Measurements from ENCODE around the gene KLHL3.

Gene KLHL3

DNA sequence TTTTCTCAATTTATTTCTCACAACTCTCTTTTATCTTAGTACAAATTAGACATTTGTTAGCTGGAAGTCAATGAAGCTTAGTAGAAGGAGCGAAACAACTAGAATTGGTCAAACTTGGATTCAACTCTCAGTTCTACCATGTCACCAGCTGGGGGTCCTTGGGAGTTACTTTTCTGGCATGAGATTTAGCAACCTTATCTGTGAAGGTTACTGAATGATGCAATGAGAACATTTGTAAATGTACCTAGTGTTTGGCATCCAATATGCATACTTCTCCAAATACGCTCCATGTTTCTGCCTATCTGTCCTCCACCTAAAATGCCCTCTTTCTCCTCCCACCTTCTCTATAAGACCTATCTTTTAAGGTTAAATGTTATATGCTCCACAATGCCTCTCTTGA is 12.0 kb upstream of the KLHL3 start:
- no peak for DNase-seq (ENCODE audit: low spot score)

DNA sequence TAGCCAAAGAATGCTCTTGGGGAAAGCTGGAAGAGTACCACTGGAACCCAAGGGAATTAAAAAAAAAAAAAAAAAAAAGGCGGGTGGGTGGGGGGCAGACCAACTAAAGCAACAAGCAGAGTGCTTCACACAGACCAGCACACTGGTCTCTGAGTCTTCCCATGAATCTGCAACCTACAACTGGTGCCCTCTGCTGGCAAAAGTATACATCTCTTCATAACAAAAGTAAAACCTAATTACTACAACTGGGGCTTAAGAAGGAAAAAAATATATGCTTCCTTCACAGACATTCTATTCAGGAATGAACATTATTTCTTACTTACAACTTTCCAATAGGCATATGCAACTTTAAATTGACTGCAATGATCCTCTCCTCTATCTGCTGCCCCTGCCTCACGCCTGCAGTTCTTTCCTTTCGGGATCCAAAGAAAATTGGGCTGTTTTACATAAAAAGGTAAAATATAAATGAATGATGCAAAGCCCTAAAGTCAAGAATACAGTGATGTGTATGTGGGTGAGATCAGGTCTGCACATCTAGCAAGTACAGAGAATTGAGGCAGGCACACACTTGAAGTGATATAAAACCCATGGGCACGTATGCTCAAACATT is 7.2 kb upstream of the KLHL3 start:
- DNase-seq (ENCODE audit: low spot score): no peak

DNA sequence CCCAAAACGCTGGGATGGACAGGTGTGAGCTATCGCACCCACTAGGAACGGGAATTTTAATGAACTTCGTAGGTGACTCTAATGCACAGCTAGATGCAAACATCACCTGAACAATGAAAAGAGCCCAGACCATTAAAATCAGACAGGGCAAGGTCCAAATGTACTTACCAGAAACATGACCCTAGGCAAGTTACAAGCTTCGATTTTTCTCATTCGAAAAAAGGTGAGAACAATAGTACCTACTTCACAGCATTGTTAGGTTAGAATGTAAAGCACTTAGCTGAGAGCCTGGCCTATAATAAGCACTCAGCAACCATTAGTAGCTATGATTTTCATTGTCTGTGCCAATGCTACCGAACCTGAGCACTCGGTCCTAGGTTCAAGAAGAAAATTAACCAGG is 5.8 kb upstream of the KLHL3 start:
- DNase-seq (ENCODE audit: low spot score): no peak

DNA sequence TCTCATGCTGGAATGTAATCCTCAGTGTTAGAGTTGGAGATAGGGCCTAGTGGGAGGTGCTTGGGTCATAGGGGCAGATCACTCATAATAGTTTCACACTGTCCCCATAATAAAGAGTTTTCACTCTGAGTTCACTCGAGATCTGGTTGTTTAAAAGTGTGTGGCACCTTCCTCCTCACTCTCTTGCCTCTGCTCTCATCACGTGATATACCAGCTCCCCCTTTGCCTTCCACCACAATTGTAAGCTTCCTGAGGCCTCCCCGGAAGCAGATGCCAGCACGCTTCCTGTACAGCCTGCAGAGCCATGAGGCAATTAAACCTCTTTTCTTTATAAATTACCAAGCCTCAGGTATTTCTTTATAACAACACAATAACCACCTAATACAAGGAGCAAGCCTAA is 3.8 kb upstream of the KLHL3 start:
- DNase-seq (ENCODE audit: low spot score): no peak

DNA sequence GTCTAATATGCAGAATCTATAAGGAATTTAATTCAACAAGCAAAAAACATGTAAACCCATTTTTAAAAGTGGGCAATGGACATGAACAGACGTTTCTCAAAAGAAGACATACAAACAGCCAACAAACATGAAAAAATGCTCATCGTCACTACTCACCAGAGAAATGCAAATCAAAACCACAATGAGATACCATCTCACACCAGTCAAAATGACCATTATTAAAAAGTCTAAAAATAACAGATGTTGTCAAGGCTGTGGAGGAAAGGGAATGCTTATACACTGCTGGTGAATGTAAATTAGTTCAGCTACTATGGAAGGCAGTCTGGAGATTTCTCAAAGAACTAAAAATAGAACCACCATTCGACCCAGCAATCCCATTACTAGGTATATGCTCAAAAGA is 3.1 kb upstream of the KLHL3 start:
- no peak for DNase-seq (ENCODE audit: low spot score)

DNA sequence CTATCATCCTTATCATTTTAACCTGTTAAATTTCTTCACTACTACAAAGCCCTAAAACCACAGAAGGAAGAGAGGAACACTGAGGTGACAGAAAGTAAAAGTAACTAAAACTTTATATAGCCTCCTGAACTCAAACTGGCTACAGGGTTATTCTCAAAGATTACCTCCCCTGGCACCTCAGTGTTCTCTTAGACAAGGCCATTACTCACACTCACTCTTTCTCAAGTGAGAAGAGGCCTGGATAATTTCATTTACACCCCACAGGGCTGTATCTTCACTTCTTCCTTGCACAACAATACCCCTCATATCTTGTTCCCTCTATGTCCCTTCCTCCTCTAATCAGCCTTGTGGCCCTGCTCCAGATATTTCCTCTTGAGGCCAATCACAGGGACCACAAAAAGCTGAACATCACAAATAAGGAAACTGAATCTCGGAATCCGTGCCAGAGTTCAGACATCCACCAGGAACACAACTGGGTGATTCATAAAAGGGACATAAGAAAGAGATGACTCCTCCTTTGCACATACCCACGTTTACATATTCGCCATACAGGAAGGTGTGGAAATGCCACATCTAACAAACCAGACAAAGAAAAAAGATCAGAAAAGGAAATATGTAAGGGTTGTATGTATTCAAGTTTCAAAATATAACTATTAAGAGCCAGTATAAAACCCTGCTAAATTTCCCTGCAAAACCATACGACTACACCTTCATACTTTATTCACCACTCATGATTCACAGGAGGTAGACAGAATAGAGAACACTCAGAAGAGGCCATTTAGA is 1.7 kb upstream of the KLHL3 start:
- no peak for DNase-seq (ENCODE audit: low spot score)

DNA sequence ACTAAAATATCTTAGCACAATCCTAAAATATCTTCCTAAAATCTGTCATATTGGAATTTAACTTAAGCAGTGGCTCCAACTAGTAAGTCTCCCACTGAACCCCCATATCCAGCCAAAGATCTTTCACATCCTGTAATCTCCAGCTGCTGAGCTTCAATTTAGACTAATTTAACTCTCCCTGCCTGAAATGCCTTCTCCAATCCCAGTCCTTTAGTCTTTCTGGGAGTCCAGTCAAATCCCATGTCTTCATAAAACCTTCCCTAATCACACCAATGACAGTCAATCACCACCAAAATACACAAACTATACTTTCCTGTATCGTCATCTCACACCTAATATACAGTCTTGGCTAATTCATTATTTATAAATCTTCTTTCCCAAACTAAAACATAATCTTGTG is 607 bp upstream of the KLHL3 start:
- no peak for DNase-seq (ENCODE audit: low spot score)

DNA sequence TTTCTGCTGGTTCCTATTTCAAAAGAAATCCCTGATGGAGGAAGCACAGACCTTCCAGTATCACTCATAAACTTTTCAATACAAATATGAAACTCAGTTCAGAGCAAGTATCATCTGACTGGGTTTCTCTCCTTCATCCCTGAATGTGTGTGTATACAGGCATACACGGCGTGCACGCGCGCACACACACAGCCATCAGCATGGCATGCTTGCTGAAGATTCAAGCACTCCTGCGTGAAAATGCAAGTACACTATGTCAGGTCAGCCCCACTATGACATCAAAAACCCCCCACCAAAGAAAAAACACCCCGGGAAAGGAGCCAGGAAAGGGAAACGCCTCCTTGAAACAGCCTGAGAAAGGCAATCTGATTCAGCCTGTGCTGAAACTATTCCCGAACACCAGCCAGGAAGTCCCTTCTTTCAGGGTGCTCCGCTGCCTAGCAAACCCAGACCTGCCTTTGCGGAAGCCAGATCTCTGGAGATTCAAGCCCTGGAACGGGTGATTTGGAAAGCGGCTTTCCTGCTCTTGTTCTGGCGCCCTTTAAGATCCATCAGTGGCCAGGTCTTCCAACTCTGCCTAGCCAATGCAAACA is 831 bp downstream of the KLHL3 start:
- DNase-seq (ENCODE audit: low spot score): peak; percentile 66

DNA sequence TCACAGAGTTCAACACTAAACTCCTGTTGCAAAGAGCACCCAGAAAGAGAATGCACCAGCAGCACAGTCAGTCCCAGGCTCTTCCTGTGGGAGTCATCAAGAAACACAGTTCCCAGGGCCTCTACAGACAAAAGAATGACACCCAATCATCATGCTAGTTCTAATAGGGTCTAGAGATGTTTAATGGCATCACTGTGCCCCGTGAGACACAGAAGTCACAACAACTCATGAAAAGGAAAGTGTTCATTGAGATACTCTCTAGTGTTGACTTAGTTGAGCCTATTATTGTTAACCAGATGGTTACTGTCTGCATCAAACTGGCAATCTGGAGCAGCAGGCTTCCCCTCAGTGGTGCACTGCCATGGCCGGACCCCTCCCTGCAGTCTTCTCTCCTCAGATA is 1.6 kb downstream of the KLHL3 start:
- DNase-seq (ENCODE audit: low spot score): no peak

DNA sequence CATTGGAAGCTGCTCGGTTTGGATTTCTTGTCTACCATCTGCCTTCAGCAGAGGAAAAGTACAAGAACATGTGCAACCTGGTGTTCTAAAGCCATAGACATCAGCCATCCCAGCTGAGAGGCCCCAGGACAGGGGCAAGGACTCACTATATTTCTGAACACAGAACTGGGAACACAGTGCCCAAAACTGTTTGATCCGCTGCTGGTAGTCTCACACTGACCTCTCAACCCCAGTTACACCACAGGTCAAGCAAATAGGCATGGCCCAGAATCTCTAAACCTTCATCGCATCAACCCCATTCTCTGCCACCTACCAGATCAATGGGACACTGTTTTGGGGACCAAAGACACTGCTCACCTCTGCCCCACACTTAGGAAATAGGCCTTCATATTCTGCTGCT is 2.0 kb downstream of the KLHL3 start:
- no peak for DNase-seq (ENCODE audit: low spot score)

DNA sequence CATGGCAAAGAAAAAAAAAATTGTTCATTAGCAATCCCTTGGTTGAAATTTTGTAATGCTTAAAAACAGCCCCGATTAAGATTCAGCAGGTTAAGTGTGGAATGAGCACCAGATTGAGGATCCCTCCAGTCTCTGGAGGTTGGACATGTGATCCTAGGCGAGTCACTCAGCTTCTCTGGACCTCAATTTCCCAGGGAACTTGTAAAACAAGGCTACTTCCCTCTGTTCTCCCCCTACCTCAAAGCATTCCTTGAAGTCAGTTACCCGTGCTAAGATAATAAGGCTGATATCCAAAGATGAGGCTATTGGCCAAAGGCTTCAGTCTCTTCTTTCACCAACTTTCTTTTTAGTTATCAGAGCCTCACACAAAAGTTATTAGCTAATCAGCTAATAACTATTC is 2.9 kb downstream of the KLHL3 start:
- no peak for DNase-seq (ENCODE audit: low spot score)

DNA sequence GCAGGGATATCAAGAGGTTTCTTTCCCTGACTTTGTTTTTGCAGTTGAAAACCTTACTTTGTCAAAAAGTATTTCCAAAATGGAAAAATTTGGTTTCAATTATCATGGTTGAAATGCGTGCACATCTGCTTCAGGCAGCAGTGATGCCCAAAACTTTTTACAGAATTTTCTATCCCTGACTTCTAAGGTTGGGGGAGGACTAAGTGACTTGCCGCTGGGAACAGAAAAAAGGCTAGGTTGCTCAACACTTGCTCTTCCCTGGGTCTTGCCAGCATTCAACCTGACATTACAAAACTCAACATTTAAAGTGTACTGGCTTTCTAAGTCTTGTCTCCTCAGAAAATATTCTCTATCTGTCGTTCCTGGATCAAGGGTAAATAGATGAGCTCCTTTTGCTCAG is 4.7 kb downstream of the KLHL3 start:
- no peak for DNase-seq (ENCODE audit: low spot score)

DNA sequence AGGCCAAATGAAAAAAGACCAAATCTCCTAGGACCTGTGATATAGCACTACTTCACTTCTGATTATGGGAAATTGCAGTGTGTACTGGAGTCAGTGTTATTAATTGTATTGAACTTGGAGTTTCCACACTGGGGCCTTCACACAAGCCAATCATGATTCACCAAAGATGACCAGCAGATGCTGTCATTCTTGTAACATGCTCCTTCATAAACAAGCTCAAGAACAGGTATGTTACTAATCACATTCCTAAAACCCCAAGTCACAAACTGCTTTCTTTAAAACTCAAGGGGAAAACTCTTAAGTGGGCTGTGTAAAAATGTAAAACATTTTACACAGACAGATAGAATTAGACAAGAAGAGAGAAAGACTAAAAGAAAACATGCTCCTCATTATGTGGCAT is 5.6 kb downstream of the KLHL3 start:
- no peak for DNase-seq (ENCODE audit: low spot score)

DNA sequence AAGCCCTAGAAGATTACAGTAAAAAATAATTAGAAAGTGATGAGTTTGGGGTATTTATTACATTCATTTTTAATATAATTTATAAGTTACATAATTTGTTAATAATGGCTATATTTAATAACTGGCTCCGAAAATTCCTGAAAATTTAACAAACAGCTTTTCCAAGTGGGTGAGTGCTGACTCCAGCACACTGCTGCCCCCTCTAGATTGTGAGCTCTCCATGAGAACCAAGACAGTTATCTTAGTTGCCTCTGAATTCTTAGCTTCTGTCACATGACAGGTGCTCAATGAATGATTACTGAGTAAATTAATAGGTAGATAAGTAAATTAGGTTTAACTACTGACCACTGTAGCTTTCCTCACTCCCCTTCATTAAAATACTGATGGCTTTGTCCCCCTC is 7.8 kb downstream of the KLHL3 start:
- no peak for DNase-seq (ENCODE audit: low spot score)

DNA sequence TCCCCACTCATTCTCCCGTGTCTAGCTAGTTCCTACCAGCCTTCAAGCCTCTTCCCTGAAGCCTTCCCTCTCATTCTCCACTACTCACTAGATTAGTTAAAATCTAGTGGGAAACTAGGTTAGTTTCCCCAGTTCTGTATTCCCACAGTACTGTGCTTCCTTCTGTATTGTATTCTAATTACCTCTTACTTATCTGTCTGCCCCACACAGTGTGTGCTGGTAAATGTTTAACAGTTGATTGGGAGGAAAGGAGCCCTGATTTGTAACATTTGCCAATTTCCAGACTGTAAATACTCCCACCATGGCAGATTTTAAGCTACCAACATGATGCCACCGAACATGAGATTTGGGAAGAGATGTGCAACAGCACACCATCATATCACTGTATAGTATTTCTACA is 8.3 kb downstream of the KLHL3 start:
- no peak for DNase-seq (ENCODE audit: low spot score)

DNA sequence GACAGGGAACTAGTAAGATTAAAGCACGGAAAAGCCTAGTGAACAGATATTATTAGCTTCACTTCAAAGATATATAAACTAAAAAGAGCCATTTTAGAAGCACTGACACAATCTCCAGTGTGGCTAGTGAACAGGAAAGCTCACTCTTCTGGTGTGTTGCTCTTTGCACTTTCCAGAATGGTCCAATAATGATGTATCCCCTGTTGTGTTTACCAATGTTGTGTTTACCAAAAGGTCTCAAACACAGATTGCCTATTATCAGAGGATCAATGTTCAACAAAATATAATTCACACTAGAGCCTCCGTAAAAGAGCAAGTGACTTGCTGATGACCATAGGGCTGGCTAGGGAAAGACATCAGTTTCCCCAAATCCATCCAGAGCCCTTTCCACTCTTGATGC is 11.6 kb downstream of the KLHL3 start:
- no peak for DNase-seq (ENCODE audit: low spot score)

DNA sequence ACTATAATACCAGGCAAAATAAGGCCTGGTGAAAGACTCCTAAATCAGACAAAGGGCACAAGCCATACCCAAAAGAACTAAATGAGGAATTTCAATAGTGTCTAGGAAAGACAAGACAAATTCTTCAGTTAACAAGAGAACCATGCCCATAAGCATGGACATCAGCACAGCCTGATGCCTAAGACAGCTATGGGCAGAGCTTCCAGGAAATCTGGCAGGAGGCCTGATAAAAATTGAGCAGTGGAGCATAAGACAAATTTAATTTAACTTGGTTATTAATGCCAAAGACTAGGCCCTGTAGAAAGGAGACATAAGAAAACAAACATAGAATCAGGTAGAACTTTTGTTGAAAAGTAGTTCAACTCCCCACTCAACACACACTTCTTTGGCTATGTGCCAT is 17.3 kb downstream of the KLHL3 start:
- no peak for DNase-seq (ENCODE audit: low spot score)

DNA sequence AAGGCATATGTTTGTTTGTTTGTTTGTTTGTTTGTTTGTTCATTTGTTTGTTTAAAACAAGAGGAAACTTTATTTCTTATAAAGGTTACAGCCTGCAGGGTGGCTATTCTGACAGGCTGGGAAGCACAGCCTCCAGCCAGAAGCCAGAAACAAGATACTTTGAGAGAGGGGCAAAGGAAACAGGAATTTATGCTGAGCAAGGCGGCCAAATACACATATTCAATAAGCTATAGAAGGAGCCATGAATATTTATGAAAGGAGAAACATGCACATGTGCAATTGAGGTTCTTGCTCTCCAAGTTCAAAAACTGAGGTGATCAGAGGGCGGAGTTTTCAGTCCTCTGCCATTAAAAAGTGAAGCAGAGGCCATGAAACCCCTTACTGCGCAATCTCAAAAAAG is 19.6 kb downstream of the KLHL3 start:
- no peak for DNase-seq (ENCODE audit: low spot score)

DNA sequence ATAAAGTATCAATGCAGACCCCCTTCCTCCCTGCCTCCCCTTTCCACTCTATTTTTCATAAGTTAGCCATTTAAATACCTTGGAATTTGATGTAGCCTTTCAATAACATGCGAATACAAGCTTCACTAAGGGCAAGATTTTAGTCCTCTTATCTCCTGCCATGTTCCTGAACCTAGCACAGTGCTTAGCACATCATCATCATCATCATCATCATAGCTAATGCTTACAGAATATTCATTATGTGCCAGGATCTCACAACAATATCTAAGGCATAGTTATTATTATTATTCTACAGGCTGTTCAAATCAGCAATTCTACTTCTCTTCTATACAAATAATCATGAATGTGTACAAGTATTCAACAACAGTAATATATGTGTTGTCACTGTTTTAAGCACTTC is 20.4 kb downstream of the KLHL3 start:
- no peak for DNase-seq (ENCODE audit: low spot score)

DNA sequence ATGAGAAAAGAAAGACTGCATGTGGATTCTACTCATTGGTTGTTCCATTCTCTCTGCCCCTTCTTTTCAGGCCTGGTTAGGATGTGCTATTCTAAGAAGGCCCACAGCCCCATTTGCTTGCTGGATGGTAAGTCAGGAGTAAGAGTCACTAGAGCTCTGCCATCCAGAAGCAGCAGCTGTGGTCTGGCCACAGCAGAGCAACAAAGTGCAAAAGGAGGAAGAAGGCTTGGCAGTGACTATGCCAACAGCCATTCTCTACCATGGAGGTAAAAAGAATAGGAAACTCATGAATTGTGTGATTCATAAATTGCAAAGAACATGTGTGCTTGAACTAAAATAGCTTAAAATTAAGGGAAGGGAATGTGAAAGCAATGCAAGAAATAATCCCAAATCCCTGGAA is 20.9 kb downstream of the KLHL3 start:
- no peak for DNase-seq (ENCODE audit: low spot score)

DNA sequence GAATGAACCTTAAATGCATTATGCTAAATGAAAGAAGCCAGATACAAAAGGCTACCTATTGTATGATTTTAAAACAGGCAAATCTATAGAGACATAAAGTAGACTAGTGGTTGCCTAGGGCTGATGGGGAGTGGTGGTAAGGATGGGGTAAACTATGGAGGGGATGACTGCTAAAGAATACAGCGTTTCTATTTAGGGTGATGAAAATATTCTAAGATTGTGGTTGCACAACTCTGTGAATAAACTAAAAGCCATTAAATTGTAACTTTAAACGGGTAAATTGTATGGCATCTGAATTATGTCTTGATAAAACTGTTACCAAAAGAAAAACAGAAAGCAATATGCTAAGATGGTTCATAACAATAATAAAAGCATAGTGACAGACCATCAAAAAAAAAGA is 21.4 kb downstream of the KLHL3 start:
- no peak for DNase-seq (ENCODE audit: low spot score)

DNA sequence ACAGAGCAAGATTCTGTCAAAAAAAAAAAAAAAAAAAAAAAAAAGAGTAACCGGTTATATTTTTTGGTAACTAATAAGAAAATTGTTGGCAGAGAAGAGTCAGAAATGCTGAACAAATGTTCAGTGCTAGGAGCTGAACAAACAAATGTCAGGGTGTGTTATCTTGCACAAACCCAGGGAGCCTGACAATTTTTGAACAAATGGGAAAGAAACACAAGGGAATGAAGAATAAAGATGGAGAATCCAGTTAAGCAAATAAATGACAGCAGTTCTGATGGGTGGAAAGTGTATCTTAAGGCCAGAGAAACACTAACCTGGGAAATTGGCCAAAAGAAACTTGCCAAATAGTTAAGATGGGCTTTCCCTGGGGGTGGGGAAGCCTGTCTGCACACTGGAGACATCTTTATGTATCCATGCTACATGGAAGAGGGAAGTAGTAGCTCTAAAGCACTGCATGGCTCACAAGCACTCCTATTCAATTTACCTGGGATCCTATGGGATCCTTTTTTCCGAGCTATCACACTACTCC is 23.7 kb downstream of the KLHL3 start:
- no peak for DNase-seq (ENCODE audit: low spot score)

DNA sequence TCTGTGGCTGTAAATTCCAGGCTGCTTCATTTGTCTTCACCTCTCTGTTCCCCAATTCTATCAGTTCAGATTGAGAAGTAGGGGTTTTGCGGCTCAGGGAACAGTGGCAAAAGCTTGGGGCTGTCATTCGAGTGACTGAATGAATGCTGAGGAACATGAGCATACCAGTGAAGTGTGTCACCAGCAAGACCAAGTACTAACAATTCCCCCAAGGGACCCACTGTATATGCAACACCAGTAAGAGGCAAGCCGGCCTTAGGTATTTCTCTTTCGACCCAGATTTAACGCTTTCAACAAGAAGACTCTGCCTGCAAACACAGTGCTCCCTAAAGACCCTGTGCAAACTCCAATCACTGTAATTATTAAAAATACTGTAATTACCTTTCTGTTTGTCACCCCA is 25.8 kb downstream of the KLHL3 start:
- no peak for DNase-seq (ENCODE audit: low spot score)
